Measurements from ENCODE around the gene RPS2.
A peak's percentile ranks its signal among the peaks of the same experiment; 100 is the strongest.
"Not testable (repeated sequence)": the region's sequence is repeated elsewhere in the genome, so short reads cannot be mapped to it uniquely, and the experiment has no call there.

RPS2 gene

GRCh38 chr16:1964506-1965395, at the start of gene RPS2:
Gene RPS2, minus strand, starts transcription at chr16:1964826. Its CDS starts 201 bp downstream, at chr16:1964625.
- DNase-seq (ENCODE audit: extremely low read depth in 1 of 2, low read depth in 1 of 2): peak; percentile 94 to 95

GRCh38 chr16:2013527-2013926, 48.9 kb upstream of the RPS2 start:
- DNase-seq (ENCODE audit: extremely low read depth in 1 of 2, low read depth in 1 of 2): no peak

DNA sequence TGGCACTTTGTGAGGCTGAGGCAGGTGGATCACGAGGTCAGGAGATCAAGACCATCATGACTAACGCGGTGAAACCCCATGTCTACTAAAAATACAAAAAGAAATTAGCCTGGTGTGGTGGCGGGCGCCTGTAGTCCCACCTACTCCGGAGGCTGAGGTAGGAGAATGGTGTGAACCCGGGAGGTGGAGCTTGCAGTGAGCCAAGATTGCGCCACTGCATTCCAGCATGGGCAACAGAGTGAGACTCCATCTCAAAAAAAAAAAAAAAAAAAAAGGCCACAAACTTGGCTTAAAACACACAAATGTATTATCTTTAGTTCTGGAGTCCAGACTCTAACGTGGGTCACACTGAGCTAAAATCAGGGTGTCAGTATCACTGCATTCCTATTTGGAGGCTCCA, 47.1 kb upstream of the RPS2 start:
- DNase-seq (ENCODE audit: extremely low read depth in 1 of 2, low read depth in 1 of 2): not testable (repeated sequence)

- DNase-seq (ENCODE audit: extremely low read depth in 1 of 2, low read depth in 1 of 2): peak; percentile 32 to 73
Observed at GRCh38 chr16:2009791-2010510, 45.3 kb upstream of the RPS2 start, which contains the start of gene ZNF598. Gene ZNF598, minus strand, starts transcription at chr16:2009821.

DNA sequence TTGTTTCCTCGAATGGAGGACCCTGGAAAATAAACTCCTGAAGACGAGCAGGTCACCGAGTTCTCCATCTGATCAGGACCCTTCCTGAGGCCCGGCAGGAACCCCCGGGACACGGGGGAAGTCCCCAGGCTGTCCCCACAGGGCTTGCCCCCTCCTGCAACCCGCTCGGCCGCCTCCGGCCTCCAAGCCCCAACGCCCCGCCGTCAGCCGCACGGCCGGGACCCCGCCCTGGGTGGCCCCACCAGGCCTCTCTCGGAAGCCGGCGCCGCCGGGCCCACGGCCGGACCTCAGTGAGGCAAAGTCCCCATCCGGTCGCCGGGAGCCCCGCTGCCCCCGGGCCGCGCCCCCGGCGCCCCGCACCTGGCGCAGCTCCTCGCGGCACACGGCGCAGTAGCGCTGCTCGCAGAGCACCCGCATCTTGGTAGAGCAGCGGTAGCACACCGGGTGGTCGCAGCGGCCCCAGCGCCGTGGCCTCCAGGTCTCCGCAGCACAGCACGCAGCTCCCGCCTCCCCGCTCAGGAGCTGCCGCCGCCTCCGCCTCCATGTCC, 44.6 kb upstream of the RPS2 start:
- DNase-seq (ENCODE audit: extremely low read depth in 1 of 2, low read depth in 1 of 2): no peak

GRCh38 chr16:2008631-2009163, 44.1 kb upstream of the RPS2 start:
- no peak for DNase-seq (ENCODE audit: extremely low read depth in 1 of 2, low read depth in 1 of 2)

DNA sequence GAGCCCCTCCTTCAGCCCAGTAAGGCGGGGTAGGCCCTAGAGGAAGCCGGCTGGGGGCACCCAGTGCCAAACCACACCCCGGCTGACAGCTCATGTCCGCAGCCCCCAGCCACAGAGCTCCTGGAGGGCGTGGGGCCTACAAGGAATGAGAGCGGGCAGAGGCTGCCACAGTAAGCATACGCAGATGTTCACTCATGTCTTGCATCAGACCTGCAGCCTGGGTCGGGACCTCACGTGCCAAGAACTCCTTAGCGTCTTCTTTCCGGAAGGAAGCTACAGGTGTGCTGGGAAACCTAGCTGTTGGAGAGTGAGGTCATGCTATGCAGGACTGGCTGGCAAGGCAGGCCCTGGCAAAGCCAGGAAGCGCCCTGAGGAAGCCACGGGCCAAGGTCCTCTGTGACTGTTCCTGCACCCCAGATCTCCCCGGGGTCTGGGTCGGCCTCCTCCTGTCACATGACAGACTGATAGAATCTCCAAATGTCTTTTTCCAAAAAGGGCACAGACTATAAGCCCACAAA, 43.4 kb upstream of the RPS2 start:
- DNase-seq (ENCODE audit: extremely low read depth in 1 of 2, low read depth in 1 of 2): no peak

- DNase-seq (ENCODE audit: extremely low read depth in 1 of 2, low read depth in 1 of 2): no peak
Observed at GRCh38 chr16:2007081-2007836, 42.6 kb upstream of the RPS2 start.

- DNase-seq (ENCODE audit: extremely low read depth in 1 of 2, low read depth in 1 of 2): no peak
Observed at GRCh38 chr16:2006317-2006716, 41.7 kb upstream of the RPS2 start.

DNA sequence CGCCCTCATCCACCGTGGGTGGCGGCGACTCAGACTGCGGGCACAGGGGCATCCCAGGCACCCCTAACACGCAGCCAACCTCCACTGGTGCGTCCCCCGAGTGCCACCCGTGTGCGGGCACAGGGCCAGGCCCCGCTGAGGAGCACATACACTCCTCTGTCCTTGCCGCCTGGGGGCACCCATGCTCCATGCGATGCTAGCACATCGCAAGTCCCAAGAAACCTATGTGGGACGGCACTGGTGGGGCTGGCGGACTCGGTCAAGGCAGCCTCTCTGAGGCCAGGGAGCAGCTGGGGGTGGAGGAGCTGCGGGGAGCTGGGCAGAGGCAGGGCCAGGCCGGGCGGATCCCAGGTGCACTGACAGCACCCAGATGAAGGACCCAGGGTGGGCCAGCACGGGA, 41.0 kb upstream of the RPS2 start:
- no peak for DNase-seq (ENCODE audit: extremely low read depth in 1 of 2, low read depth in 1 of 2)

GRCh38 chr16:2004795-2005517, 40.3 kb upstream of the RPS2 start:
- DNase-seq (ENCODE audit: extremely low read depth in 1 of 2, low read depth in 1 of 2): no peak

GRCh38 chr16:2003827-2004641, 39.4 kb upstream of the RPS2 start:
- peak; percentile 68 to 75 for DNase-seq (ENCODE audit: extremely low read depth in 1 of 2, low read depth in 1 of 2)

GRCh38 chr16:2003231-2003826, 38.7 kb upstream of the RPS2 start:
- DNase-seq (ENCODE audit: extremely low read depth in 1 of 2, low read depth in 1 of 2): no peak

GRCh38 chr16:2002406-2003230, 38.0 kb upstream of the RPS2 start:
- no peak for DNase-seq (ENCODE audit: extremely low read depth in 1 of 2, low read depth in 1 of 2)

GRCh38 chr16:2001456-2002355, 37.1 kb upstream of the RPS2 start:
- DNase-seq (ENCODE audit: extremely low read depth in 1 of 2, low read depth in 1 of 2): no peak

DNA sequence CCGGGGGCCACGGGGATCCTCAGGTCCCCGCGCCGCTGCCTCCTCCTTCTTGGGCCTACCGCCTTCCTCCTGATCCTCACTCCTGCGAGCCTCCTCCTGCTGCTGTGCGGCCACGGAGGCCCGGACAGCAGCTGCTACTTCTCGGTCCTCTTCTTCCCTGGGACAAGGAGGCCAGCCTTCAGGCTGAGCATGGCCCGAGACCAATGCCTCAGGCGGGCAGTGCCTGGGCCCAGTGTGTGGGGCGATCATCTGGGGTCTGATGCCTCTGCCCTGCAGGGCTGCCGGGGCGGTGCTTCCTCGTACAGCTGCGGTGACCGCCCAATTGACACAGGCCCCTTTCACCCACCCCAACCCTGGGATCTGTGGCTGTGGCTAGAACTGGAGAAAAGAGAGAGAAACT, 36.4 kb upstream of the RPS2 start:
- DNase-seq (ENCODE audit: extremely low read depth in 1 of 2, low read depth in 1 of 2): no peak

Data from activated CD8-positive, alpha-beta memory T cell treated with anti-CD3 and anti-CD28 coated beads for 1 hour (primary cell).